GM18909 (cell line): ENCODE measurements around the gene GABRG1.

Experiments used
- ATAC-seq: cut with Tn5 transposase; IDR thresholded peaks from one replicate; pipeline ENCODE4 v1.9.1; 2021; ENCODE audit warnings: mild to moderate bottlenecking; ENCODE audit not compliant: unreplicated experiment, poor library complexity

Gene GABRG1

DNA sequence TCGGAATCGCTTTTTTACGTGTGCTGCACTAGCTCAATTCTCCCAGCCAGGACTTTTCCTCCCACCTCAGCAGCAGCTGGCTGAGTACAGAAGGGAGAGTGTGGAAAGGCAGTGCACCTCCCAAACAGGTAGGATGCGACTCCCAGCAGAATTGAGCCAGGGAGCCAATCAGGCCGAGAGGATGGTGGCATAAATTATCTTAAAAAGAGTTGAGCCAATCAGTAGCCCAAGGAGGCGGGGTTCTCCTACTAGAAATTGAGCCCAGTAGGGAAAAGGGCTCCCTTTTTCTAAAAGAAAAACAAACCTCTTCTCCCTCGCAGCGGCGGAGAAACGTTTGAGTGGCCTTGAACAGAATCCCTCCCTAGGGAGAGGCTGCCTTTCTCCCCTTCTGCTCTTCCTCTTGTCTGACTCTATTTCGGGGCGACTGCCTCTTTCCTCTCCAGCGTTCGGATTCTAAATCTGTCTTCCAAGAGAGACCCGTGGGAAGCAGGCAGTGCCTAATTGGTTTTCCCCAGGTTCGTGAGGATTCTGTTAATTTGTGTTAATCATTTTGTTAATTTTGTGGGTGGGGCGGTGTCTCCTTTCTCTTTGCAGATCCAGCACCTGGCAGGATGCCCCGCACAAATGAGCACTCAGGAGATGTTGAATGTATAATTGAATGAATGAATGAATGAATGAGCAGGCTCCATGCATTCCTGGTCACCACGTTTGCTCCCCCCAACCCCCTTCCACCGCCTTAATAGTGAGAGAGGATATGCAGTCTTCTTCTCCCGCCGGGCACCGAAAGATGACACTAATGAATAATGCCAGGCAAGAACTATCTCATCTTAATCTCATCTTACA lies at the start of gene GABRG1:
GABRG1 (minus strand) TSS at position 142 of the 843 bp plus-strand sequence; CDS start at position 1, 141 bp downstream.
- ATAC-seq, result no peak

DNA sequence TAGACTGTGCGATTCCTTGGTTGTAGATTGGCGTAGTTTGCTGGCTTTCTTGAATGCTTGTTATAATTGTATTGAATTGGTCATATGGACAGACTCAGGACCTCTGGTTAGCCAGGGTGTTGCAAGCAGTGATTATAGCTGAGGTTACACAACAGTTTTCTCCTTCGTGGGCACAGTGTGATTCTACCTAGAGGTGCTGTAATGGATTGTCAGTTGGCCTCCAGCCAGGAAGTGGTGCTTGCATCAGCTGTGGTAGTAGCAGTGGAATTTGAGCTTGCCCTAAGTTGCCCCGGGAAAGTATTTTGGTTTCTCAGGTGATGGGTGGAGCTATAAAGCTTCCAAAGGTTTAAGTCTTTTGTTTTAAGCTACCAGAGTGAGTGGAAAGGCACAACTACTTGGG lies 23.1 kb upstream of the GABRG1 start:
- ATAC-seq, result no peak

DNA sequence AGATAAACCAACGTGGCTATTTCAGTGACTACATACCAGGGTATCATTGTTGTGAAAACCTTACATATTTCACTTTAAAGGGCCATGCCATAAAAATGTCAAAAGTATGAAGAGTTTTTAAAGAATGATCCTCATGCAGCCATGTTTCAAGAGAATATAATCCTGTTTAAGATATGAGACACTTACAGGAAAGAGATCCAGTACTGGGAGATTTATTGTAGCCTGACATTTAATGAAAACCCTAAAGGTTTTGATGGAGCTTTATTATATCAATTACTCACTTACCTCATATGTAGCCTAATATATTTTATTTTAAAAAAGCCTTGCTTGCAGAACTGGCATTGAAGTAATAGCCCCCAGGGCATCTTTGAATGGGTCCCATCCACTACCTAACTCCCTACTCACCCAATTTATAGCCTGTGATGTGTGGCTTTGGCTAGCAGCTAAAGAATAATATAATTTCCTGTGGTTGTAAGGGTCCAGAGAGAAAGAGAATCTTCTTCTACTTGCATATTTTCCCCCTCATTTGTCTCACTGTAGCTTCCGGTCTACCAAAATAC lies 7.7 kb upstream of the GABRG1 start:
- ATAC-seq, result no peak

DNA sequence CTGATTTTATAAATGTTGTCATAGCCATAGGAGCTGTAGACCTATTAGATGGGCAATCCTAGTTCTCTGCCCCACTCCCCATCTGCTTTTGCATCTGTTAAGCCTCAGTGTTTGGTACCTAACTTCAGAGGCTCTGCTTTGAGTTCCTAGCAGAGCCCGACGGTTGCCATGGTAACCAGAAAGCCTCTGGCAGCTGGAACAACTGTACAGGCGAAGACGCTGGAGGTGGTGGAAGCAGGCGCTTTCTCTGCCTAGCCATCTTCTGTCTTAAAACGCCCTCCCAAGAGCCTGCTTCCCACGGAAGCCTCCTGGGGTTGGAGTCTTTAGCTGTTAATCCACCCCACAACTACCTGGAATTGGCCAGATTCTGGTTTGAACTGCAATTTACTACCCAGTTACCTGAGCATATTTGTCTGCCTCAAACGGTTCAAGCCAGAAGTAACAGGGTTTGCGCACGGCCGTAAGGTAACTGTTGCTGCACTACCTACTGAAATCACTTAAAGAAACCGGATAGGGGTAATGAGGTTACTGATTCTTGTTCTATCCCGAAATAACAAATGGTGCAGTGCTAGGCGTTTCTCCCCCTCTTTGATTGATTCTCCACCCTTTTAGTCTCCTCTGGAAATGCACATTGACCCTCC lies 1.0 kb upstream of the GABRG1 start:
- ATAC-seq, result no peak

DNA sequence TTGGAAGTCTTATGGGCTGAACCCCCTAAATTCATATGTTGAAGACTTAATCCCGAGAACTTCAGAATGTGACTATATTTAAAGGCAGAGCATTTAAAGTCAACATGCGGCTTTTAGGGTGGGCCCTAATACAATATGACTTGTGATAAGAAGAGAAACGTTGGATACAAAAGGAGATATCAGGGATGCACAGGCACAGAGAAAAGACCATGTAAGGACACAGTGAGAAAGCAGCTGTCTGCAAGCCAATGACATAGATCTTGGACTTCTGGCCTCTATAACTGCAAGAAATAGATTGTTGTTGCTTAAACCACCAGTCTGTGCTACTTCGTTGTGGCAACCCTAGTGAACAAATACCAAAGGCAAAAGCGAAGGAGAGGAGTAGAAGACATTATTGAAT lies 42.2 kb downstream of the GABRG1 start:
- no peak for ATAC-seq

DNA sequence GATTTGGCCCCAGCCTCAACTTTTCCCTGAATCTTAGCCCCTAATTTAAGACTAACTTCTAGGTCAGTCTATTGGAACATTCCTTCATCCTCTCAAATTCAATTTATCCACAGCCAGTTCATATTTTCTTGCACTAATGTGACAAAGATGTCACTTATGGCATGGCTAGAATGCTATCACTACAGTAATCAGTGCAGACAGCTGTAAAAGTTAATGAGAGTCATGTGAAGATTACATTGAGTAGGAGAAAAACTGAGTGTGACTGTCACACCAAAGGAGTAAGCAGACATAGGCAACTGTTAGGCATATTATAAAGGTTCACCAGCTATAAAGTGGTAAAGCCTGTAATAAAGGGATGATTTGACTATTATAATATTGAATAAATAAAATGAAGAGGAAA lies 42.6 kb downstream of the GABRG1 start:
- ATAC-seq, result no peak

DNA sequence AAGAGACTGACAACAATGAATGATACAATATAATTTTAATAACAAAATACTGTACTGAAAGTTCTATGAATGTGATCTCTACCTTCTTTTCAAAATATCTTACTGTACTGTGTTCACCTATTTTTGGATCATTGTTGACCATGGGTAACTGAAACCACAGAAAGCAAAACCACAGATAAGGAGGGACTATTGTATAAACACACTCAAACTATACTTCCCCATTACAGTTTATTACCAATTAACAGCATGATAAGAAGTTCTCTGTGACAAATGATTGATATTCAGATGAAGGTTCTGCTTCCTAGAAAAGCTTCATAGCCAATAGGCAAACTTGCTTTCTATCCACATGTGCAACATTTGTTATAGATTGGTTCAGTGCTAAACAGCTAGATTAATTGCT lies 50.1 kb downstream of the GABRG1 start:
- ATAC-seq, result no peak

DNA sequence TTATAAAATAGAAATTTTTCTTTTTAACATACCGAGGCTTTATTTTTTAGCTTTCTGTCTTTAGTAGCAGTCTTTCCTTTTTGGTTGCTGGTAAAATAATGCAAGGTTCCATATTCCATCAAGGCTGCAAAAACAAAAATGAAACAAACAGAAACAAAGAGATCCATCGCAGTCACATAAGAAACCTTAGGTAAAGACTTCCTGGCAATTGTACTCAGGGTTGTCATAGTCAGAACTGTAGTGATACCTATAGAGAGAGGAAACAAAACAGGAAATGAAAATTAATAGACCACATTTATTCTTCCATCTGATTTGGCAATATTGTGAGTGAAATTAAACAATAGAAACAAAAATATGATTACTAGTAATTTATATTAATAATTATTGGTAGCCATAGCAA lies 72.5 kb downstream of the GABRG1 start:
- ATAC-seq, result no peak

DNA sequence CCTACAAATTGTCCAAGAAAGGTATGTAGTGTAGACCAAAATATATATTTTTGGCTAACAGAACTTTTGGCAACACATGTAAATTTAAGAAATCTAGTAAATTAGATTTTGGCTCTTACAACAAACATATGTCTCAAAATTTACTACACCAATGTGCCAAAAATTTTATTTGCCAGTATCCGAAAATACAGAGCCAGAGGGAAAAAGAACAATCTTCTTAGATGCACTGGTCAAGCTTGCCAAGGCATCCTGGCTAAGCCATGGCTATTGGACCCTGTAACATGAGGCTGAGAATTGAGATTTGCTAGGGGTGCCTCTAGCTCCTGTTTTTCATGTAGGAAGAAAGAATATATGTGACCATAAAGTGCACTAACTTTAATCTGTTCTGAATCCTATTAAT lies 91.8 kb downstream of the GABRG1 start:
- no peak for ATAC-seq

DNA sequence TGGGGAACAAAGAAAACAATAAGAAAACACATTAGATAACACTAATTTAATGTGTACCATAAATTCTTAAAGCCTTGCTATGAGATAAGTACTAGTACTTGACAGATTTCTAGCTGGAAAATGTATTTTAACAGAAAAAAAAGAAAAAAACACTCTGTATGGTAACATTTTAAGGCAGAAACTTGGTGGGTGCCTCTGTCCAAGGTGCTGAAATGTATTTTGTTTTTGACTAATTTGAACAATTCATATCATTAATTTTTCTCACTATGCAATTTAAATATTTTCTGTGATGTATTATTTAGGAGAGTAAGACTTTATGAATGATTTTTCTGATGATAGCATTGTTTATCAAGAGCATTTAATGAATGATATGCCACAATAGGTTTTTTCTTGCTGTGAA lies 107.5 kb downstream of the GABRG1 start:
- no peak for ATAC-seq

DNA sequence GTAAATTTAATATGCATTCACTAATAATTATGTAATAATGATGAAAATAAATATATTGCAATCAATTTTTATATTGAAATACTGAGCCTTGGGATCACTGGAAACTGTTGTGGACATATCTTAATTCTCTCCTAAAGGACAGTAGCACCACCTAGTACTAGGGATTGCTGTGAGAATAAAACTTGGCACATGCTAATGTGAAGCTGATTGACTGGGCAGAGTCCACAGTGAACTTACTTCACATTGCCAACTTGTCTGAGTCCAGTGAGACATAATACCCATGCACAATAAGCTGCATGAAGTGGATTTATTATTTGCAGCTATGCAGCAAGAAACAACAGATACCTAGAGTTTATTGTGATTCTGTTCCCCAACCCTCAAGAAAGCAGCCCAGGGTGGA lies 131.1 kb downstream of the GABRG1 start:
- no peak for ATAC-seq

DNA sequence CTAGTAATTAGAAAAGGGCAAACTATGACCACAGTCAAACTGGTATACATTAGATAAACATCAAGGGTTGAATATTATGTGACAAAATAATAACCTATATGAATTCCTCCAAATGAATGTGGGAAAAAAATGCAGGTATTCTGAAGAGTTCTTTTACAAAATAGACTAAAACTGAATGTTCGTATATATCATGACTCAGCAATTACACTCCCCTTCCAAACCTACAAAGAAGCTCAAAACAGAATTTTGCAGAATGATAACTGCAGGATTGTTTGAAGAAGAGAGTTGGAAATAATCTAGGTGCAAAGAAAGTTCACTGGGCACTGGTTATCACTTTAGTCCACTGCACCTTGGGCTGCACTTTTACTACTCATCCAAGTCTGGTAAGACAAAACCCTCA lies 134.1 kb downstream of the GABRG1 start:
- no peak for ATAC-seq

DNA sequence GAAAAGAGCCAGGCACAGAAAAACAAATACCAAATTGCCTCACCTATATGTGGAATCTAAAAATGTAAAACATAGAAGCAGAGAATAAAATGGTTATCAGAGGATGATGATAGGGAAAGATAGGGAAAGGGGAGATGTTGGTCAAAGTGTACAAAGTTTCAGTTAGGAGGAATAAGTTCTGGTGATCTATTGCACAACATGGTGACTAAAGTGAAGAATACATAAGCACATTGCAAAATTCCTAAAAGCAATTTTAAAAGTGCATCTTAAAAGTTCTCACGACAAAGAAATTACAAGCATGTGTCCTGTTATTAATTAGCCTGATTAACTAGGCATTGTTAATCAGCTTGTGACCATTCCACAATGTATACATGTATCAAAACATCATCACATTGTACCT lies 136.0 kb downstream of the GABRG1 start:
- ATAC-seq, result no peak
